ENCODE measurements around the gene EBP.
A peak's percentile ranks its signal among the peaks of the same experiment; 100 is the strongest.
"Not testable (repeated sequence)": the region's sequence is repeated elsewhere in the genome, so short reads cannot be mapped to it uniquely, and the experiment has no call there.

The EBP gene

DNA sequence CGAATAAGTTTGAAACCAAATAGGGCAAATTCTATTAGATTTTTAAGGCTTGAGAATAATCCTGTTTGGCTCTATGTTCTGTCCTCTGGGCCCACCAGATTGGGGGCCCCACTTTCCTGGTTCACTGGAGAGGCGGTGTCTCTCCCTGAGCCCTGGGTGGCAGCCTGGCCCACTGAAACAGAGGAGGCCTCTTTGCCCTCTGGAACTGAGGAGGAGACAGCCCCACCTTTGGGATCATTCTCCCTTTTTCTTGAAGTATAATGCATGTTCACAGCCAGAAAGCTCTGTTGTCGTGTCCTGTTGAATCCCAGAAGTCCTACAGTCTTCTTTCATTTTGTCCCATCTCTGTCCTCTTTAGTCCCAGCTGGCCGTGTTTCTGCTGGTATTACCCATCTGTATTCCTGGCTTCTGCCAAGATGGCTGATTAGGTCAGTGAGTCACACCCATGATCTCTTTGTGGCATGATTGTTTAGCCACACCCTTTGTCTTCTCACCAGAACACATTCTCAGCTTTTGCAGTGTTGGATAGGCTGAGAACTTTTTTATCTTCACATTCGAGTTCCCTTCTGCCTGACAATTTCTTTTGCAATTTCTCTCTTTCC lies 9.9 kb downstream of the EBP start:
- no peak for DNase-seq

DNA sequence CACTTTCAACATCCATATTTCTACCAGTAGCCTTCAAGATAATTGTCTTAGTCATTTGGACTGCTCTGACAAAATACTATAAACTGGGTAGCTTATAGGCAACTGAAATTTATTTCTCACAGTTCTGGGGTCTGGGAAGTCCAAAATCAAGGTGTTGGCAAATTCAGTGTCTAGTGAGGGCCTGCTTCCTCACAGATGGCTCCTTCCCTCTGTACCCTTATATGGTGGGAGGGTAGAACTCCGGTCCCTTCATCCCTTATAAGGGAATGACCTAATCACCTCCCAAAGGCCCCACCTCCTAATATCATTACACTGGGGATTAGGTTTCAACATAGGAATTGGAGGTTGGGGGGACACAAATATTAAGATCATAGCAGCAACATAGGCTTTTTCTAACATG lies 10.6 kb downstream of the EBP start:
- DNase-seq: no peak

- no peak for DNase-seq
Observed at GRCh38 chrX:48533165-48533564, 11.6 kb downstream of the EBP start.

- no peak for DNase-seq
Observed at GRCh38 chrX:48538641-48539344, 17.2 kb downstream of the EBP start.

- DNase-seq: peak; percentile 94 to 98
Observed at GRCh38 chrX:48539345-48540027, 17.9 kb downstream of the EBP start, which contains the start of gene TBC1D25. Gene TBC1D25 (plus strand): TSS chrX:48539714. CDS start chrX:48539798, 84 bp downstream.

DNA sequence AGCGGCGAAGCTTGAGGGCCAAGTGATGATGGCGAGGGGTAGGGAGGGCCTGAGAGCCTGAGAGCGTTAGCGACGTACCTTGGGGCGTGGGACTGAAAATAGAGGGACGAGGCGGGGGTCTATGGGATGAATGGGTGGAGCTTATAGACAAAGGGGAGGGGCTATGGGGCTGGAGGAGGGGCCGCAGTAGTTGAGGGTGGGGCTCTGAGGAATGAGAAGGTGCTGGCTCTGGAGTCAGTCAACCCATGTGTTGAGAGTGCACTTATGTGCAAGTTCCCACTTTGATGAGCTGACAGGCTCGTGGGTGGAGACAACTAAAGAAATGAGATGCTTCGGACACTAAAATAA lies 18.4 kb downstream of the EBP start:
- DNase-seq: peak; percentile 50 to 53

DNA sequence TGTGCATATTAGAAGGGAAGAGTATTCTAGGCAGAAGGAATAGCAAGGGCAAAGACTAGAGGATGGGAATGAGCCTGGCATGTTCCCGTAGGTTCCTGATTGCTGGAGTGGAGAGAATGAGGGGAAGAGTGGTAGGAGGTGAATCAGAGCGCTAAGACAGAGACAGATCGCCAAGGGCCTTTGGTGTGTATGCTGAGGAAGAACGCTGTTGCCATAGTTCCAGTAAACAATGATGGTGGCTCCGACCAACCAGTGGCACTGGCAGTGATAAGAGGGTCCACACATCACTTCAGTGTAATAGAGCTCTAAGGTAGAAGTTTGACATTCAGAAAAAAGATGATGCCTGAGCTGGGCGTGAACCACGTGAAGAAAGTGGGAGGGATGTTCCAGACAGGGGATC lies 18.9 kb downstream of the EBP start:
- no peak for DNase-seq

DNA sequence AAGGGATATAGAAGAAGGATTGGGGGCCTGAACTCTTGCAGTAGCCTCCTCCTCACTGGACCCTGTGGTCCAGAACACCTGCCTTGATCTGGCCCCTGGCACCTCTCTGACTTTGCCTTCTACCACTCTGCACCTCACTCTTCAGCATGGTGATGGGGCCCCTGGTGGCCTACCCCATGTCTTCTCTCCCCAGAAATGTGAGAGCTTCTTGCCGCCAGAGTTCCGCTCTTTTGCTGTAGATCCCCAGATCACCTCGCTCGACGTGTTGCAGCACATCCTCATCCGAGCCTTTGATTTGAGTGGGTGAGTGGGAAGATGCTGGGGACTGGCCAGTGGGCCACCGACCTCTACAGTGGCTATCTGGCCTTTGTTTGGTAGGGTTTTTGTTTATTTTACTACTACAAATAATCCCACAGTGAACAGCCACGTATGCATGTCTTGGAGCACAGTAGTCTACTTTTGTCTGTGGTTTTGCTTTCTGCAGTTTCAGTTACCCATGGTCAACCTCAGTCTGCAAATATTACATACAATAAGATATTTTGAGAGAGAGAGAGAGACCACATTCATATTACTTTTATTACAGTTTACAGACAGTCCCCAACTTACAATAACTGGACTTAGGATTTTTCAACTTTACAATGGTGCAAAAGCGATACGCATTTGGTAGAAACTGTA lies 19.7 kb downstream of the EBP start:
- DNase-seq: no peak

GRCh38 chrX:48548871-48549270 lies 27.3 kb downstream of the EBP start:
- DNase-seq: no peak

DNA sequence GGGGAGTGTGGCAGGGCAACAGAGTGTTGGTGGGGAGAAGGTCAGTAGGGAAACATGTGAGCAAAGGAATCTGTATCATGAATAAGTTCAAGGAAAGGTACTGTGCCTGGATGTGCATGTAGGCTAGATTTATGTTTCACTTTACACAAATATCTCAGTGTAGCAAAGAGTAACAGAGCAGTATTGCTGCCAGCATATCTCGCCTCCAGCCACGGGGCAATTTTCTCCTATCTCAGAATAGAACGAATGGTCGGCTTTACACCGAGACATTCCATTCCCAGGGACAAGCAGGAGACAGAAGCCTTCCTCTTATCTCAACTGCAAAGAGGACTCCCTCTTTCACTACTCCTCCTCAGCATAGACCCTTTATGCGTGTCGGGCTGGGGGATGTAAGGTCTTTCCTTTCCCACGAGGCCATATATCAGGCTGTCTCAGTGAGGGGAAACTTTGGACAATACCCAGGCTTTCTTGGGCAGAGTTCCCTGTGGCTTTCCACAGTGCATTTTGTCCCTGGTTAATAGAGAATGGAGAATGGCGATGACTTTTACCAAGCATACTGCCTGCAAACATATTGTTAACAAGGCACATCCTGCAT lies 34.2 kb downstream of the EBP start:
- DNase-seq: not testable (repeated sequence)

DNA sequence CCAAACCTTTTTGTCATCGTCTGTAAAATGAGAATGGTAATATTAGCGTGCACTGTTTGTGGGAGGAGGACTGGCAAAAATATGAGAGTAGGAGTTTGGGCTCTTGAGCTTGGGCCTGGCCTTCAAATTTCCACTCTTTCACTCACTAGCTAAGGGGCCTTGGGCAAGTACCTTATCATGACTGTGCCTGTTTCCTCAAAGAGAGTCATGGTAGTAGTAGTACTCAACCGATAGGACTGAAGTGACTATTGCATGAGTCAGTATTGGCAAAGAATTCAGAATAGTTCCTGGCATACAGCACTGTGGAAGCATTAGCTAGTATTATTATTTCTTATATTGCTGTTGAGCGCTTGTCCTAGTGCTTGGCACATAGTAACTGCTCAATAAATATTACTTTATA lies 36.7 kb downstream of the EBP start:
- no peak for DNase-seq

DNA sequence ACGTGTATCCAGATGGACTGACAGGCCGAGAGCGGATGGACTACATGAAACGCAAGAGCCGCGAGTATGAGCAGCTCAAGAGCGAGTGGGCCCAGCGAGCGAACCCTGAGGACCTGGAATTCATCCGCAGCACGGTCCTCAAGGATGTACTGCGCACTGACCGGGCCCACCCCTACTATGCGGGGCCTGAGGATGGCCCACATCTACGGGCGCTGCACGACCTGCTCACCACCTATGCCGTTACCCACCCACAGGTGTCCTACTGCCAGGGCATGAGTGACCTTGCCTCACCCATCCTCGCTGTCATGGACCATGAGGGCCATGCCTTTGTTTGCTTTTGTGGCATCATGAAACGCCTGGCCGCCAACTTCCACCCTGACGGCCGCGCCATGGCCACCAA lies 38.0 kb downstream of the EBP start:
- DNase-seq: no peak

DNA sequence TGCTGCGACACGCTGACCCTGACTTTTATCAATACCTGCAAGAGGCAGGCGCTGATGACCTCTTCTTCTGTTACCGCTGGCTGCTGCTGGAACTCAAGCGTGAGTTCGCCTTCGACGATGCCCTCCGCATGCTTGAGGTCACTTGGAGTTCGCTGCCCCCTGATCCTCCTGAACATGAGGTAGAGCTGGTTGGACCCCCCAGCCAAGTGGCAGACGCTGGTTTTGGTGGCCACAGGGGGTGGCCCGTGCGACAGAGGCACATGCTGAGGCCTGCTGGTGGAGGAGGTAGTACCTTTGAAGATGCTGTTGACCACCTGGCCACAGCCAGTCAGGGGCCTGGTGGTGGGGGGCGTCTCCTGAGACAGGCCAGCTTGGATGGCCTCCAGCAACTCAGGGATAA lies 38.4 kb downstream of the EBP start:
- DNase-seq: no peak

DNA sequence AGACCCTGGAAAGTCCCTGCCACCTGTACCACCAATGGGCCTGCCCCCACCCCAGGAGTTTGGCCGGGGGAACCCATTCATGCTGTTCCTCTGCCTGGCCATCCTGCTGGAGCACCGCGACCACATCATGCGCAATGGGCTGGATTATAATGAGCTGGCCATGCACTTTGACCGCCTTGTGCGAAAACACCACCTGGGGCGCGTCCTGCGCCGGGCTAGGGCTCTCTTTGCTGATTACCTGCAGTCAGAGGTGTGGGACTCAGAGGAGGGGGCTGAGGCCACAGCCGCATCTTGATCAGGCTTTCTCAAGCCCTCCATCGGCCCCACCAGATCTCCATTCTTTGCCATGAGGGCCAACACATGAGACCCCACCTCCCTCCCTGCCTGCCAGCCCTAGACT lies 39.1 kb downstream of the EBP start:
- DNase-seq: no peak

DNA sequence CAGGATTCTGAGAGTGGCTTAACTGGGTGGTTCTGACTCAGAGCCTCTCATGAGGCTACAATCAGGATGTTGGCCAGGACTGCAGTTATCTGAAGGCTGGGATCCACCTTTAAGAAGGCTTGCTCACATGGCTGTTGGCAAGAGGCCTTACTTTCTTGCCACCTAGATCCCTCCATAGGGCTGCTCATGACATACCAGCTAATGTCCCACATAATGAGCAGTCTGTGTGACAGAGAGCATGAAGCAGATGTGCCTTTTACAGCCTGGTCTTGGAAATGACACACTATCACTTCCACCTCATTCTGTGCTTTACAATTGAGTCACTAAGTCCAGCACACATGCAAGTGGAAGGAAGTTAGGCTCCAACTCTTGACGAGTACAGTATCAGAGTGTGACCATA lies 48.4 kb downstream of the EBP start:
- no peak for DNase-seq

DNA sequence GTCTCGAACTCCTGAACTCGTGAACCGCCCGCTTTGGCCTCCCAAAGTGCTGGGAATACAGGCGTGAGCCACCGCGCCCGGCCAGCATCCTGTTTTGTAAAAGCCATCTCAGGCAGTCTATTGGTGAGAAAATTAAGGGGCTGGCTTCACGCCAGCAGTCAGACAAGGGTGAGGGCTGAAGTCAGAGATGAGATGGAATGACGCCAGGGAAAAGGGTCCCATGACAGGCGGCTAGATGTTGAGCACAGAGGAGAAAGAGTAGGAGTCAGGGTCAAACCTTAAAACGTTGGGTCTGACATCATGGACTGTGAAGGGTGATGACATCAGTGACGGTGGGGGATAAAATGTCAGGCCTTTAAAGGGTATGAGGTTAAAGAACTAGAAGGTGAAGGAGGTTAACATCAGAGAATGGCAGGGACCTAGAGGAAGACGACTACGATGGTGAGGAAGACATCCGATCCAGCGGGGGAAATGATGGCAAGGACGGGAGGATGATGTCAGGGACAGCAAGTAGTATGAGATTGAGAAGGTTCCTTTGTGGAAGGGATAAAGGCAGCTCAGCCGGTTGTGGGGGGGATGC lies 52.2 kb downstream of the EBP start:
- peak in 1 of 2 experiments; percentile 3 for DNase-seq

GRCh38 chrX:48574270-48575266 lies 53.0 kb downstream of the EBP start, which contains the start of gene RBM3:
Gene RBM3 (plus strand): TSS chrX:48574484. CDS start chrX:48575181, 697 bp downstream.
- peak; percentile 81 to 94 for DNase-seq

DNA sequence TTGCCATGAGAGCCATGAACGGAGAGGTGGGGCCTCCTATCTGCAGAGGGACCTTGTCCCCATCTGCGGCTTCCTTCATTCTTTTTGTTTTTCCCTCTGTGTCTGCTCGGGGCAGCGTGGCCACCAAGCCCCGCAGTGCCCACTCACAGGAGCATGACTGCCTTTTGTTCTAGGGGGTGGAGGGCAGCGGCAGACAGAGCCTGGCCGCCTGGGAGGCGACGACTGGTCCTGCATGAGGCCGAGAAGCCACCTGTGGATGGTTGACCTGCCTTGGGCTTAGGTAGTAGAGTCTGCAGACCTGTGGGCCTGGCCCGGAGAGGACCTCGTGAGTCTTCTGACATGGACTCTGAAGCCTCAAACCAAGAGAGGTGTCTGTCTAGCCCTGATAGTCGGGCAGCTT lies 54.0 kb downstream of the EBP start:
- no peak for DNase-seq

- DNase-seq: no peak
Observed at GRCh38 chrX:48576108-48576507, 54.5 kb downstream of the EBP start.
